ENCODE data around the gene HSH2D. TPM values are rescaled to one million over a fixed set of nuclear protein-coding genes. Genes with fewer than 3 reads are reported as not detected.
A peak's percentile ranks its signal among the peaks of the same experiment; 100 is the strongest.

HSH2D gene
- total and polyA plus RNA-seq, 4 donors, result 0.10 to 2.5 (median 1.3) TPM

DNA sequence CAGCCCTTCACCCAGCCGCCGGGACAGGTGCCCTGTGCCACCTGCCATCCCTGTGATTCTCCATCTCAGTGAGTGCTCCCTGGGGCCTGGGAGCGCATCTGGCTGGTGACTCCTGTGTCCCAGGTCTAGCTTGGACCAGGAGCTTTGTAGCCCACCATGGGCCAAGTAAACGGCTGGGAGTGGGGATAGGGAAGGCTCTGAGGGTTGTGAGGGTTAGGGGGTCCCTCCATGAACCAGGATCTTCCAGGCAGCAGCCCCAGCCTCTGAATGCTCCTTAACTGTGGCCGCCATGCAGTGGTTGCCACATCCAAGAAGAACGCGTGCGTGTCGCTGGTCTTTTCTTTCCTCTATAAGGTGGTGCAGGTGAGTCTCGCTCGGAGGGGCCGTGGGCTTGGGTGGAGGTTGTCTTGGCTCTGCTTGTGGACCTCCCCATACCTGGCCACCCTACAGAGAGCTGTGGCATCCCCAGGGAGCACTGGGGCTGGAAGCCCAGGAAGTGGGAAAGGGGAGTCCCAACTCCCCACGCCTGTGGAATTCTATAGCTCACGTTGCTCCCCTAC is 62.6 kb downstream of the HSH2D start:
- 84 to 85% methylated on average over 14 of the region's 14 CpGs for WGBS, 2 donors
- Histone ChIP-seq H3K4me1 (ENCODE audit: control insufficient read depth in 1 of 2, insufficient read depth in 2 of 2, low read length in 2 of 2) (no peaks in the 10 kb centered on the region), H3K27me3 (ENCODE audit: control insufficient read depth in 1 of 2, insufficient read depth in 2 of 2, low read length in 1 of 2) (no peaks in the 10 kb centered on the region), H3K27ac (ENCODE audit: low read depth in 1 of 2, low read length in 2 of 2) (no peak overlapping the region), H3K4me3 (ENCODE audit: low read length in 2 of 2) (no peak overlapping the region), H3K36me3 (ENCODE audit: control insufficient read depth in 1 of 2, insufficient read depth in 2 of 2, low read length in 1 of 2) (peaks cover 0 to 4% of the 10 kb centered on the region in 2 donors), H3K9me3 (ENCODE audit: control insufficient read depth, low read length) (no peaks in the 10 kb centered on the region)
- intact Hi-C loops (cut with DNase I), result no loop called here
- ATAC-seq (ENCODE audit: low FRiP score) (no peak), DNase-seq (peak in 1 of 2 donors; percentile 73)

DNA sequence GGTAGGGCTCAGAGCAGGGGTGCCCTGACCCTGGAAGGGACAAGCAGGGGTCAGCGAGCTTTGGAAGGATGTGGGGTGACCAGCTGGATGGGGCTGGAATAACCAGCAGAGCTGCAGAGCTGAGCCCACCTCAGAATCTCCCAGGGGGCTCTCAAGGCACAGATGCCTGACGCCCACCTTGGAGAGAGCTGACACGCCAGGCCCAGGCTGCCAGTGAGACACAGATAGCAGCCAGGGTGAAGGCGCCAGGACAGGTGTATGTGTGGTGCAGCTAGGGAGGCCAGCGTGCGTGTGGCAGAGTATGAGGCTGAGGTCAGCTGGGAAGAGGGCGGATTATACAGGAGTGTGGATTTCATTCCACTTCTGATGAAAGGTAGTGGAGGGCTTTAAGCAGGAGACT is 63.2 kb downstream of the HSH2D start:
- 92 to 95% methylated on average over 7 of the region's 7 CpGs for WGBS, 2 donors
- intact Hi-C loops (cut with DNase I), result no loop called here
- peaks cover 0 to 4% of the 10 kb centered on the region in 2 donors for H3K36me3 ChIP-seq (ENCODE audit: control insufficient read depth in 1 of 2, insufficient read depth in 2 of 2, low read length in 1 of 2)

DNA sequence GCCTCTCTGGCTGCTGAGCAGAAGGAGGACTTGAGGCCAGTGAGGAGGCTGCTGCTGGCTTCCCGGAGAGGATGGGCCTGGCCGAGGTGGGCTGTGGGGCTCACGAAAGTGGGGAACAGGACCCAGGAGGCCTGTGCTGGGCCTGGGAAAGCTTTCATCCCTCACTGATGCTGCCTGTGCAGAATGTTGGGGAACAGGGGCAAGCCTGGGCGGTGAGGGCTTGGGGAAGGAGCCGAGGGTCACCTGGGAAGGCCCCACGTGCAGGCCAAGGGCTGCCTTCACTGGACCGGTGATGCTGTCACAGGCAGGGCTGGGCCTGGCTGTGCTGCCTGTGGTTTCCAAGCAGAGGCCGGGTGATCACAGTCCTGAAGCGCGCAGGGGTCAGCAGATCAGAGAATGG is 63.6 kb downstream of the HSH2D start:
- DNase-seq (peak in 1 of 2 donors; percentile 67), ATAC-seq (ENCODE audit: low FRiP score) (no peak)
- H3K36me3 ChIP-seq (ENCODE audit: control insufficient read depth in 1 of 2, insufficient read depth in 2 of 2, low read length in 1 of 2), result peaks cover 0 to 4% of the 10 kb centered on the region in 2 donors
- intact Hi-C loops (cut with DNase I), result no loop called here
- no peaks in the 10 kb centered on the region for H3K27me3 ChIP-seq (ENCODE audit: control insufficient read depth in 1 of 2, insufficient read depth in 2 of 2, low read length in 1 of 2)
- no peak overlapping the region for H3K27ac ChIP-seq (ENCODE audit: low read depth in 1 of 2, low read length in 2 of 2)
- no peak overlapping the region for H3K4me3 ChIP-seq (ENCODE audit: low read length in 2 of 2)
- WGBS, 2 donors, result 92 to 93% methylated on average over 9 to 10 of the region's 10 CpGs
- H3K9me3 ChIP-seq (ENCODE audit: control insufficient read depth, low read length), result no peaks in the 10 kb centered on the region
- no peaks in the 10 kb centered on the region for H3K4me1 ChIP-seq (ENCODE audit: control insufficient read depth in 1 of 2, insufficient read depth in 2 of 2, low read length in 2 of 2)

More for the DNA sequence above, 63.2 kb downstream of the HSH2D start:
- Histone ChIP-seq H3K27me3 (ENCODE audit: control insufficient read depth in 1 of 2, insufficient read depth in 2 of 2, low read length in 1 of 2) (no peaks in the 10 kb centered on the region), H3K27ac (ENCODE audit: low read depth in 1 of 2, low read length in 2 of 2) (no peak overlapping the region), H3K4me3 (ENCODE audit: low read length in 2 of 2) (no peak overlapping the region), H3K9me3 (ENCODE audit: control insufficient read depth, low read length) (no peaks in the 10 kb centered on the region), H3K4me1 (ENCODE audit: control insufficient read depth in 1 of 2, insufficient read depth in 2 of 2, low read length in 2 of 2) (no peaks in the 10 kb centered on the region)
- DNase-seq, result peak in 1 of 2 donors; percentile 60
- ATAC-seq (ENCODE audit: low FRiP score), result no peak

DNA sequence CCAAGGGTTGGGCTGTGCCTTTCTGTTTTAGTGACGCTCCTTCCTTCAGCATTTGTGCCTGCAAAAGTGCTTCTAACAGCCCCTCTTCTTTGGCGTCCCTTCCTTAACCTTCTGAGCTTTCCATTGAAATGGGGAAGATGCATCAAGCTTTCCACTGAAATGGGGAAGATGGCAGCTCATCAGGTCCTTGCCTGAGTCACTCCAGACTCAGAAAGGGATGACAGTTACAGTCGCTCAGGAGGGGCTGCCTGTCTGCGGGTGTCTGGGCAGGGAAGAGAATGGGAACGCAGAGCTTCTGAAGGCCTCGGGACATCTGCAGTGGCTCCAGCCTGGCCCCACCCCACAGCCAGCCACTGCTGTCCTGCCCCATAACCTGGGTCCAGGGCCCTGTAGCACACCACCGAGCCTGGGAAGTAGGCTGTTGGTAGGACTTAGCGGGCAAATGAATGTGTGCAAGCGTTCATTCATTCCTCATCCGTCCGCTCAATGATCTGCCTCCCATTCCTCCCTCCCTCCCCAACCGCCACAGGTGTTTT is 64.1 kb downstream of the HSH2D start:
- Histone ChIP-seq H3K27me3 (ENCODE audit: control insufficient read depth in 1 of 2, insufficient read depth in 2 of 2, low read length in 1 of 2) (no peaks in the 10 kb centered on the region), H3K36me3 (ENCODE audit: control insufficient read depth in 1 of 2, insufficient read depth in 2 of 2, low read length in 1 of 2) (peaks cover 0 to 4% of the 10 kb centered on the region in 2 donors), H3K4me1 (ENCODE audit: control insufficient read depth in 1 of 2, insufficient read depth in 2 of 2, low read length in 2 of 2) (no peaks in the 10 kb centered on the region), H3K9me3 (ENCODE audit: control insufficient read depth, low read length) (no peaks in the 10 kb centered on the region), H3K27ac (ENCODE audit: low read depth in 1 of 2, low read length in 2 of 2) (no peak overlapping the region), H3K4me3 (ENCODE audit: low read length in 2 of 2) (no peak overlapping the region)
- intact Hi-C loops (cut with DNase I), result no loop called here
- DNase-seq (peak in 1 of 2 donors; percentile 67), ATAC-seq (ENCODE audit: low FRiP score) (no peak)
- WGBS, 2 donors, result 90 to 91% methylated on average over 11 to 12 of the region's 12 CpGs

Other genes starting within 250 kb of the HSH2D start
- gene CYP4F2, start 245.6 kb upstream of the HSH2D start, total RNA-seq, result not detected
- 1 to 10 TPM in 1 of 2 donors, not detected in 1; 4.4 TPM for gene CYP4F2, start 245.6 kb upstream of the HSH2D start, polyA plus RNA-seq
- 10 to 100 TPM in 1 of 2 donors, 1 to 10 TPM in 1; 3.9 to 11.0 TPM for gene CYP4F11, start 209.2 kb upstream of the HSH2D start, total RNA-seq
- gene CYP4F11, start 209.2 kb upstream of the HSH2D start, polyA plus RNA-seq, result 10 to 100 TPM in 1 of 2 donors, 1 to 10 TPM in 1; 1.5 to 10.4 TPM
- gene OR10H4, start 194.7 kb upstream of the HSH2D start, total RNA-seq, result not detected
- gene OR10H4, start 194.7 kb upstream of the HSH2D start, polyA plus RNA-seq, result not detected
- gene TPM4, start 67.2 kb upstream of the HSH2D start, total RNA-seq, result 1,000 to 10,000 TPM in 1 of 2 donors, 100 to 1,000 TPM in 1; 695 to 1,409 TPM
- 100 to 1,000 TPM; 800 to 937 TPM for gene TPM4, start 67.2 kb upstream of the HSH2D start, polyA plus RNA-seq
- gene RAB8A, start 31.8 kb upstream of the HSH2D start, total RNA-seq, result 10 to 100 TPM; 51.3 to 56.7 TPM
- gene RAB8A, start 31.8 kb upstream of the HSH2D start, polyA plus RNA-seq, result 10 to 100 TPM; 17.6 to 30.3 TPM
- not detected for gene CIB3, start 29.8 kb downstream of the HSH2D start, total RNA-seq
- gene CIB3, start 29.8 kb downstream of the HSH2D start, polyA plus RNA-seq, result under 1 TPM in 1 of 2 donors, not detected in 1; 0.95 TPM
- gene FAM32A, start 41.7 kb downstream of the HSH2D start, total RNA-seq, result 10 to 100 TPM; 46.1 to 46.4 TPM
- gene FAM32A, start 41.7 kb downstream of the HSH2D start, polyA plus RNA-seq, result 10 to 100 TPM; 80.6 to 89.5 TPM
- gene AP1M1, start 54.2 kb downstream of the HSH2D start, total RNA-seq, result 10 to 100 TPM; 74.7 TPM
- 10 to 100 TPM; 25.2 to 62.4 TPM for gene AP1M1, start 54.2 kb downstream of the HSH2D start, polyA plus RNA-seq
- gene KLF2, start 181.1 kb downstream of the HSH2D start, total RNA-seq, result 100 to 1,000 TPM in 1 of 2 donors, 10 to 100 TPM in 1; 98.9 to 223 TPM
- gene KLF2, start 181.1 kb downstream of the HSH2D start, polyA plus RNA-seq, result 10 to 100 TPM in 1 of 2 donors, 1 to 10 TPM in 1; 4.8 to 12.4 TPM

Measured in aorta (tissue), 5 donors.